ENCODE measurements around the gene DIPK2B.

The DIPK2B gene

DNA sequence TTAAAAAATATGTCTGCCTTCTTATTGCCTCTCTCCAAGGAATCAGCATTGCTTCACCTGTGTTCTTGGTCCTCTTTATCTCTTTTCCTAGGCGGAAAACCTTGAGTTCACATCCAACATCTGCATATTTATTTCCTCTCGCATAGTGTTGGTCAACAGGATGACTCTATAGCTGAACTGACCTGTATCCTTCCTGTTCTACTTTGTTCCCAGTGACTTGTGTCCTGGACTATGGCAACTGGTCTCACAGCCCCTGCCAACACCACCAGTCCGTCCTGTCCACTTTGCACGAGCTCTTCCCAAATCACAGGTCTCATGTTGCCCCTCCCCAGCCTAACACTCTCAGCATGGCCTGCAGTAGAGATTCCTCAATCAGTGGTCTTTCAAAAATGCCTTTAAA, 2.0 kb downstream of the DIPK2B start:
- no peak overlapping the region for H2AFZ ChIP-seq (ENCODE audit: low read length)
- no peaks in the 10 kb centered on the region for H3K9me2 ChIP-seq (replicated peaks; ENCODE audit: low read depth, low read length)
- no peaks in the 10 kb centered on the region for H4K20me1 ChIP-seq (ENCODE audit: insufficient read depth, low read length, poor library complexity, severe bottlenecking)
- H3K9me3 ChIP-seq (ENCODE audit: insufficient read depth, low read depth, low read length), result no peaks in the 10 kb centered on the region
- H3K4me1 ChIP-seq (ENCODE audit: insufficient read depth, low read length, poor library complexity, severe bottlenecking), result no peaks in the 10 kb centered on the region
- no peaks in the 10 kb centered on the region for H3F3A ChIP-seq (ENCODE audit: low read depth)
- H3K27me3 ChIP-seq (ENCODE audit: insufficient read depth, low read length, poor library complexity, severe bottlenecking), result no peaks in the 10 kb centered on the region
- H3K4me2 ChIP-seq (ENCODE audit: low read depth, low read length, poor library complexity, severe bottlenecking), result no peak overlapping the region
- H3K9ac ChIP-seq (ENCODE audit: low read depth, low read length, poor library complexity, severe bottlenecking), result no peak overlapping the region
- H3K36me3 ChIP-seq (ENCODE audit: insufficient read depth, low read length), result no peaks in the 10 kb centered on the region
- no peak overlapping the region for H3K4me3 ChIP-seq (ENCODE audit: low read length, poor library complexity, severe bottlenecking)
- no peaks in the 10 kb centered on the region for H3K79me2 ChIP-seq (ENCODE audit: insufficient read depth, low read length)
- TF ChIP-seq, protein P1, sequence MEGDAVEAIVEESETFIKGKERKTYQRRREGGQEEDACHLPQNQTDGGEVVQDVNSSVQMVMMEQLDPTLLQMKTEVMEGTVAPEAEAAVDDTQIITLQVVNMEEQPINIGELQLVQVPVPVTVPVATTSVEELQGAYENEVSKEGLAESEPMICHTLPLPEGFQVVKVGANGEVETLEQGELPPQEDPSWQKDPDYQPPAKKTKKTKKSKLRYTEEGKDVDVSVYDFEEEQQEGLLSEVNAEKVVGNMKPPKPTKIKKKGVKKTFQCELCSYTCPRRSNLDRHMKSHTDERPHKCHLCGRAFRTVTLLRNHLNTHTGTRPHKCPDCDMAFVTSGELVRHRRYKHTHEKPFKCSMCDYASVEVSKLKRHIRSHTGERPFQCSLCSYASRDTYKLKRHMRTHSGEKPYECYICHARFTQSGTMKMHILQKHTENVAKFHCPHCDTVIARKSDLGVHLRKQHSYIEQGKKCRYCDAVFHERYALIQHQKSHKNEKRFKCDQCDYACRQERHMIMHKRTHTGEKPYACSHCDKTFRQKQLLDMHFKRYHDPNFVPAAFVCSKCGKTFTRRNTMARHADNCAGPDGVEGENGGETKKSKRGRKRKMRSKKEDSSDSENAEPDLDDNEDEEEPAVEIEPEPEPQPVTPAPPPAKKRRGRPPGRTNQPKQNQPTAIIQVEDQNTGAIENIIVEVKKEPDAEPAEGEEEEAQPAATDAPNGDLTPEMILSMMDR (conservative IDR thresholded peaks at IDR 0.05; ENCODE audit: low read length), result no peak
- TF ChIP-seq EZH2phosphoT487 (IDR thresholded peaks at IDR 0.05; ENCODE audit: borderline replicate concordance), result no peak

DNA sequence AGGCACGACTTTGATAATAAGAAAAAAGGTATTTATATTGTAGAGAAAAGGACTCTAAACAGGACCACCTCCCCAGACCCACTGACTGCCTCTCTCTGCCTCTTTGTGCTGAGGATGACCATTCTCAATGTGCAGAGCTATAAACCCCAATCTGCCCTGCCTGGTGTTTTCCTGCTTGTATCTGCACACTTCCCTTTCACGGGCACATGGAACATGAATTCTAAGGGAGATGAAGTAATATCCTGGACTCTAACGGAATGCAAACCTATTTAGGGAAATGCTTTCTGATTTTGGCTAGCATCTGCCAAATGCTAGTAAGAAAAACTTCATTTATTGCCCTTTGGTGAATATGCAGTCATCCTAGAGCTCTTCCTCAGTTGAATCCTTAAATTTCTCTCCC, 2.4 kb downstream of the DIPK2B start:
- no peak for TF ChIP-seq EZH2phosphoT487 (IDR thresholded peaks at IDR 0.05; ENCODE audit: borderline replicate concordance)
- H3K4me2 ChIP-seq (ENCODE audit: low read depth, low read length, poor library complexity, severe bottlenecking), result no peak overlapping the region
- H3F3A ChIP-seq (ENCODE audit: low read depth), result no peaks in the 10 kb centered on the region
- H4K20me1 ChIP-seq (ENCODE audit: insufficient read depth, low read length, poor library complexity, severe bottlenecking), result no peaks in the 10 kb centered on the region
- no peak overlapping the region for H3K4me3 ChIP-seq (ENCODE audit: low read length, poor library complexity, severe bottlenecking)
- no peaks in the 10 kb centered on the region for H3K4me1 ChIP-seq (ENCODE audit: insufficient read depth, low read length, poor library complexity, severe bottlenecking)
- no peaks in the 10 kb centered on the region for H3K79me2 ChIP-seq (ENCODE audit: insufficient read depth, low read length)
- no peak overlapping the region for H2AFZ ChIP-seq (ENCODE audit: low read length)
- no peaks in the 10 kb centered on the region for H3K9me3 ChIP-seq (ENCODE audit: insufficient read depth, low read depth, low read length)
- H3K9ac ChIP-seq (ENCODE audit: low read depth, low read length, poor library complexity, severe bottlenecking), result no peak overlapping the region
- no peaks in the 10 kb centered on the region for H3K9me2 ChIP-seq (replicated peaks; ENCODE audit: low read depth, low read length)
- no peaks in the 10 kb centered on the region for H3K36me3 ChIP-seq (ENCODE audit: insufficient read depth, low read length)
- H3K27me3 ChIP-seq (ENCODE audit: insufficient read depth, low read length, poor library complexity, severe bottlenecking), result no peaks in the 10 kb centered on the region

DNA sequence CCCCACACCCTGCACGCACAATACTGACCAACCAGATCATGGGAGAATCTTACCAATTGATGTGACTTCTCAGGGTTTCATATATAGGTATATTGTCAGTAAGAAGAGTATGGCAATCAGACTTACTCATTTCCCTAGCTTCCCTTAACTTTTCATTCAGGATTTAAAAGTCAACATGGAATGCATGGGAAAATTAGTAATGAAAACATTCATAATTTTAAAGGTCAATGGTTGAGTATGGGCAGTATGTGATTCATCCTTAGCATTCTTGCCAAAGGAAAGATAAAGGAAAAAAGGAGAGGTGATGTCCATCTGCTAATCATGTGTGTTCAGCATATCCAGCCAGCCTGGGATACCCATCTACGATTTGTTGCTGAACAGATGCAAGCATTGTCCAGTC, 4.0 kb downstream of the DIPK2B start:
- Histone ChIP-seq H3K9me2 (replicated peaks; ENCODE audit: low read depth, low read length) (no peaks in the 10 kb centered on the region), H3K36me3 (ENCODE audit: insufficient read depth, low read length) (no peaks in the 10 kb centered on the region), H3K4me2 (ENCODE audit: low read depth, low read length, poor library complexity, severe bottlenecking) (no peak overlapping the region), H2AFZ (ENCODE audit: low read length) (no peak overlapping the region), H3K4me3 (ENCODE audit: low read length, poor library complexity, severe bottlenecking) (no peak overlapping the region), H3K9ac (ENCODE audit: low read depth, low read length, poor library complexity, severe bottlenecking) (no peak overlapping the region), H3K9me3 (ENCODE audit: insufficient read depth, low read depth, low read length) (no peaks in the 10 kb centered on the region), H4K20me1 (ENCODE audit: insufficient read depth, low read length, poor library complexity, severe bottlenecking) (no peaks in the 10 kb centered on the region), H3K27me3 (ENCODE audit: insufficient read depth, low read length, poor library complexity, severe bottlenecking) (no peaks in the 10 kb centered on the region), H3K4me1 (ENCODE audit: insufficient read depth, low read length, poor library complexity, severe bottlenecking) (no peaks in the 10 kb centered on the region), H3F3A (ENCODE audit: low read depth) (no peaks in the 10 kb centered on the region), H3K79me2 (ENCODE audit: insufficient read depth, low read length) (no peaks in the 10 kb centered on the region)
- TF ChIP-seq, protein P1 (conservative IDR thresholded peaks at IDR 0.05; ENCODE audit: low read length), result no peak
- TF ChIP-seq EZH2phosphoT487 (IDR thresholded peaks at IDR 0.05; ENCODE audit: borderline replicate concordance), result no peak

DNA sequence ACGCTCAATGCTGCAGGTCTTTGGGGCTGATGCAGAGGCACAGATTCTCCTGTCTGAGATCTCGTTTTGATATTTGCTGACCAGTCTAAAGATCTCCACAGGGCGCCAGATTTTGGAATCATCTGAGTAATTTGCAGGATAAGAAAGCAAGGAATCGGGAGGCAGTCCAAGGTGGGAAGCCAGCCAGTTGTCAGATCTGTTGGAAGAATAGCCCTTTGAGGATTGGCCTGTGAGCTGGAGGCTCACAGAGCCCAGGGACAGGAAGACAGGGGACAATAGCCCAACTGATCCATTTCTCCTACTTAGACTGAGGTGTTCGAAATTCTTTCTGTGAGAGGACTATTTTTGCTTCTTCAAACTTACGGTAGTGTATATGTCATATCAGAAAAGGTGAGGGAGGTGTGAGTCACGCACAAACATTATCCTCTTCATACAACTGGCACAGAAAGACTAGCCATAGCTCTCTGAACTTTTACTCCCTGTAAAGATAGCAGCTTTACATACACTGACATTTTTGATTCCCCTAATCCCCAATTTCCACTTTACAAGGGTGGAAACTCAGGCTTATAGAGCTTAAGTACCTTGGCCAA, 8.8 kb downstream of the DIPK2B start:
- no peaks in the 10 kb centered on the region for H3K4me1 ChIP-seq (ENCODE audit: insufficient read depth, low read length, poor library complexity, severe bottlenecking)
- TF ChIP-seq EZH2phosphoT487 (IDR thresholded peaks at IDR 0.05; ENCODE audit: borderline replicate concordance), result no peak
- TF ChIP-seq, protein P1 (conservative IDR thresholded peaks at IDR 0.05; ENCODE audit: low read length), result no peak
- no peaks in the 10 kb centered on the region for H3K27me3 ChIP-seq (ENCODE audit: insufficient read depth, low read length, poor library complexity, severe bottlenecking)
- H4K20me1 ChIP-seq (ENCODE audit: insufficient read depth, low read length, poor library complexity, severe bottlenecking), result no peaks in the 10 kb centered on the region
- no peaks in the 10 kb centered on the region for H3K9me2 ChIP-seq (replicated peaks; ENCODE audit: low read depth, low read length)
- H2AFZ ChIP-seq (ENCODE audit: low read length), result no peak overlapping the region
- H3K9me3 ChIP-seq (ENCODE audit: insufficient read depth, low read depth, low read length), result no peaks in the 10 kb centered on the region
- no peak overlapping the region for H3K4me2 ChIP-seq (ENCODE audit: low read depth, low read length, poor library complexity, severe bottlenecking)
- no peak overlapping the region for H3K4me3 ChIP-seq (ENCODE audit: low read length, poor library complexity, severe bottlenecking)
- no peaks in the 10 kb centered on the region for H3K79me2 ChIP-seq (ENCODE audit: insufficient read depth, low read length)
- no peaks in the 10 kb centered on the region for H3K36me3 ChIP-seq (ENCODE audit: insufficient read depth, low read length)
- H3K9ac ChIP-seq (ENCODE audit: low read depth, low read length, poor library complexity, severe bottlenecking), result no peak overlapping the region
- no peaks in the 10 kb centered on the region for H3F3A ChIP-seq (ENCODE audit: low read depth)
